NB4 (cell line): ENCODE measurements around the gene DPH3.

ENCODE experiments used
- DNase-seq: peaks from one replicate; pipeline ENCODE4 v3.0.0; 2010; ENCODE audit warnings: low read depth
- H3K4me3 ChIP-seq: one replicate; pipeline ENCODE4 v1.5.1; 2011; ENCODE audit warnings: mild to moderate bottlenecking, low read depth, low read length, moderate library complexity
- MYC ChIP-seq: IDR thresholded peaks from 2 replicates; pipeline ENCODE4 v1.6.1; 2011; ENCODE audit warnings: low read depth, low read length
- POLR2A ChIP-seq: IDR thresholded peaks from 2 replicates; pipeline ENCODE4 v1.6.1; 2011; ENCODE audit warnings: mild to moderate bottlenecking; ENCODE audit not compliant: insufficient read length; ENCODE audit errors: extremely low read depth
- TF ChIP-seq, protein P1 (sequence below): IDR thresholded peaks from 2 replicates; pipeline ENCODE4 v1.6.1; 2011; ENCODE audit warnings: low read depth, low read length
- TF ChIP-seq, protein P2 (sequence below): IDR thresholded peaks from one replicate; pipeline ENCODE4 v1.5.1; 2012; ENCODE audit warnings: low read depth, low read length

The DPH3 gene

GRCh38 chr3:16266714-16267113 lies 2.0 kb upstream of the DPH3 start:
- H3K4me3 ChIP-seq: peak overlapping the region; percentile 100
- TF ChIP-seq, protein P1, sequence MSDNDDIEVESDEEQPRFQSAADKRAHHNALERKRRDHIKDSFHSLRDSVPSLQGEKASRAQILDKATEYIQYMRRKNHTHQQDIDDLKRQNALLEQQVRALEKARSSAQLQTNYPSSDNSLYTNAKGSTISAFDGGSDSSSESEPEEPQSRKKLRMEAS: no peak
- TF ChIP-seq, protein P2, sequence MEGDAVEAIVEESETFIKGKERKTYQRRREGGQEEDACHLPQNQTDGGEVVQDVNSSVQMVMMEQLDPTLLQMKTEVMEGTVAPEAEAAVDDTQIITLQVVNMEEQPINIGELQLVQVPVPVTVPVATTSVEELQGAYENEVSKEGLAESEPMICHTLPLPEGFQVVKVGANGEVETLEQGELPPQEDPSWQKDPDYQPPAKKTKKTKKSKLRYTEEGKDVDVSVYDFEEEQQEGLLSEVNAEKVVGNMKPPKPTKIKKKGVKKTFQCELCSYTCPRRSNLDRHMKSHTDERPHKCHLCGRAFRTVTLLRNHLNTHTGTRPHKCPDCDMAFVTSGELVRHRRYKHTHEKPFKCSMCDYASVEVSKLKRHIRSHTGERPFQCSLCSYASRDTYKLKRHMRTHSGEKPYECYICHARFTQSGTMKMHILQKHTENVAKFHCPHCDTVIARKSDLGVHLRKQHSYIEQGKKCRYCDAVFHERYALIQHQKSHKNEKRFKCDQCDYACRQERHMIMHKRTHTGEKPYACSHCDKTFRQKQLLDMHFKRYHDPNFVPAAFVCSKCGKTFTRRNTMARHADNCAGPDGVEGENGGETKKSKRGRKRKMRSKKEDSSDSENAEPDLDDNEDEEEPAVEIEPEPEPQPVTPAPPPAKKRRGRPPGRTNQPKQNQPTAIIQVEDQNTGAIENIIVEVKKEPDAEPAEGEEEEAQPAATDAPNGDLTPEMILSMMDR: no peak
- TF ChIP-seq POLR2A: no peak
- no peak for TF ChIP-seq MYC
- DNase-seq: no peak

DNA sequence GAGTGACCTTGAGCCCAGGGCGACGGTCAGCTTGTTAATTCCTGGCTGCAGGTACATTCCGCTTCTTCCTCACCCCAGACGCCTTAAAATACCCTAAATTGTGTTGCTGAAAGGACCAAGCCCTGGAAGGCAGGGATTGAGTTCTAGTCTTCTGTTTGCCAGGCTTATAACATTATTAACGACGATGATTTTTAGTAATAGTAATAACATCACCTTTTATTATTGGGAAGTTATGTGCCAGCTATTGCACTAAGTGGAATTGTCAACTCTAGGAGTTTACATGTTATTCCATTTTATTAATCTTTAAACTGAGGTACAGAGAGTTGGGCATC lies 678 bp upstream of the DPH3 start:
- TF ChIP-seq, protein P1: no peak
- TF ChIP-seq MYC (no peak), POLR2A (no peak)
- TF ChIP-seq, protein P2: no peak
- peak overlapping the region; percentile 100 for H3K4me3 ChIP-seq
- DNase-seq: no peak

DNA sequence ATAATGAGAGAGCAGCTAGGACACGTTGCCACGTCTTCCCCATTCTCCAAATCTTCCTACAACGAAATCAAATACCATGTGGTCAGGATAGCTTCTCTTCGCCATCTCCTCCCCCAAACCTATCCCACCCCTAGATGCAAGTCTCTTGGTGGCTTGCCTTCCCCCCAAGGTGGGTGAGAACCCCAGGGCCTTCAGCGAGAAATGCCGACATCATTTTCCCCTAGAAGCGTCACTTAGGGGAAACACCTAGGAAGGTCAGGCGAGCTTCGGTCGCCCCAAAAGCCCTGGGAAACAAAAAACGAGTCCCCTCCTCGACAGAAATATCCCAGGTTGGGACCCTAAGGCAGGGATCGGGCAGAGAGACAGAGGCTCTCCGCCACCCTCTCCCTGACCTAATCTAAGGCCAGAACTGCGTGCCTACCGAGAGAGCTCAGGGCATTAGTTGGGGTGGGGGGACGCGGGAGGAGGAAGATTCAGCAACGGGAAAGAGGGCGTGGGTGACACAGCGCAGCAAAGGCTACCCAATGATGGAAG lies 502 bp downstream of the DPH3 start:
- H3K4me3 ChIP-seq: peak overlapping the region; percentile 95
- no peak for TF ChIP-seq POLR2A
- peak; percentile 17; the same call in 1 of the 2 replicates for TF ChIP-seq MYC
- no peak for DNase-seq

- DNase-seq: no peak
- no peak overlapping the region for H3K4me3 ChIP-seq
- TF ChIP-seq POLR2A (no peak), MYC (no peak)
- TF ChIP-seq, protein P1: no peak
- TF ChIP-seq, protein P2: no peak
These were observed 2.6 kb downstream of the DPH3 start for GRCh38 chr3:16262174-16262573.

GRCh38 chr3:16260046-16260445 lies 4.7 kb downstream of the DPH3 start:
- H3K4me3 ChIP-seq: no peak overlapping the region
- DNase-seq: no peak
- TF ChIP-seq, protein P2: no peak
- TF ChIP-seq POLR2A: no peak
- TF ChIP-seq MYC: no peak
- TF ChIP-seq, protein P1: no peak

DNA sequence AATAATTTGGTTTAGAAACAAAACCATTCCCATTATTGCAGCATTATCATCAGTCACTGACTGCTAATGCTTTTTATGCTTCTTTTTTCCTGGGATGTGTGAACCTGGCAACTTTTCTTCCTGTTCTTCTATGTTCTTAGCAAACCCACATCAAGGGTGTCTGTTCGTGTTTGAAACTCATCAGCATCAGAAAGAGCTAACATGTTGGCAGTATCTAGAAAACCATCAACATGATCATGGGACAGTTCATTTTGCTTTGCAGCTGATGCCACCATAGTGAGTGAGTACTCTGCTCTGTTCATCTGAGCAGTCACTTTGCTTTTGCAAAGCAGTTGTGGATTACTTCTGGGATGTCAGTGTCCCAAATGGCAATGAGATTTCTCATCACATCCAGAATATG lies 5.9 kb downstream of the DPH3 start:
- no peak overlapping the region for H3K4me3 ChIP-seq
- TF ChIP-seq, protein P1: no peak
- no peak for TF ChIP-seq POLR2A
- TF ChIP-seq, protein P2: no peak
- TF ChIP-seq MYC: no peak
- DNase-seq: no peak
